ENCODE measurements around the gene DPPA3.
"Not testable (repeated sequence)": the region's sequence is repeated elsewhere in the genome, so short reads cannot be mapped to it uniquely, and the experiment has no call there.

DPPA3 gene

DNA sequence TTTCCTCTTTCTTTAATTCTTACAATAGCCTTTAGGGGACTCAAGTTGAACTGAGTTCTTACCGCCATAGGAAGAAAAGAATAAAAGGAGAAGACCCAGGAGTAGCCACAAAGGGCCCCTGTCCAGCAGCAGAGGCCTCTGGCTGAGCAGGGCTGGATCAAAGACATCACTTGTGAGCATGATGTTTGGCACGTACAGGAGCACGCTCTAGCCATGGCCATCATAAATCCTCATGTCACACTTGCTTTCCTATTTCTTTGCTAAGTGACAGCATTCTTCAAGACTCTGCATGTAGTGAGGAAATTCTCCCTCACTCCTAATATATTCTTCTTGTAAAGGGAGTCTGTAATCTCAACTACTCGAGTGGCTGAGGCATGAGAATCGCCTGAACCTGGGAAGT, 20.3 kb downstream of the DPPA3 start:
- no peak for DNase-seq (ENCODE audit: low read depth)
- Histone ChIP-seq H3K9ac (ENCODE audit: low read length) (no peak overlapping the region), H3K27me3 (replicated peaks; ENCODE audit: control insufficient read depth, insufficient read depth, low read length) (peaks cover 6% of the 10 kb centered on the region), H3K36me3 (ENCODE audit: control insufficient read depth, insufficient read depth, low read length, severe bottlenecking) (no peaks in the 10 kb centered on the region), H3K4me3 (ENCODE audit: low read length) (no peak overlapping the region), H3K9me3 (ENCODE audit: control insufficient read depth, low read length) (no peaks in the 10 kb centered on the region), H3K4me1 (ENCODE audit: control insufficient read depth, insufficient read depth, low read length) (no peaks in the 10 kb centered on the region)

DNA sequence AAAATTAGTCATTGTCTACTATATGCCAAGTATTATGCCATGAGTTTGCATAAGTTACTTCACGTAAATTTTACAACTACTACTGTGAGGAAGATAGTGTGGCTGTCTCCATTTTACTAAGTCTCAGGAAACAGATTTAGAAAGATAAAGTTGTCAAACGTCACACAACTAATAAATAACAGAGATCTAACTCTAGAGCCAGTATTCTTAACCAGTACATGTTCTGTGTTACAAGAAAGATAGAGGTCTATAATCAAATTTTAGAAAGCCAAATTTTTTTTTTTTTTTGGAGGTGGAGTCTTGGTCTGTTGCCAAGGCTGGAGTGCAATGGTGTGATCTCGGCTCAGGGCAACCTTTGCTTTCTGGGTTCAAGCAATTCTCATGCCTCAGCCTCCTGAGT, 21.8 kb downstream of the DPPA3 start:
- H3K36me3 ChIP-seq (ENCODE audit: control insufficient read depth, insufficient read depth, low read length, severe bottlenecking) = no peaks in the 10 kb centered on the region
- no peaks in the 10 kb centered on the region for H3K4me1 ChIP-seq (ENCODE audit: control insufficient read depth, insufficient read depth, low read length)
- H3K9me3 ChIP-seq (ENCODE audit: control insufficient read depth, low read length) = no peaks in the 10 kb centered on the region
- no peak for DNase-seq (ENCODE audit: low read depth)
- no peak overlapping the region for H3K9ac ChIP-seq (ENCODE audit: low read length)
- H3K4me3 ChIP-seq (ENCODE audit: low read length) = no peak overlapping the region
- peaks cover 6% of the 10 kb centered on the region for H3K27me3 ChIP-seq (replicated peaks; ENCODE audit: control insufficient read depth, insufficient read depth, low read length)

DNA sequence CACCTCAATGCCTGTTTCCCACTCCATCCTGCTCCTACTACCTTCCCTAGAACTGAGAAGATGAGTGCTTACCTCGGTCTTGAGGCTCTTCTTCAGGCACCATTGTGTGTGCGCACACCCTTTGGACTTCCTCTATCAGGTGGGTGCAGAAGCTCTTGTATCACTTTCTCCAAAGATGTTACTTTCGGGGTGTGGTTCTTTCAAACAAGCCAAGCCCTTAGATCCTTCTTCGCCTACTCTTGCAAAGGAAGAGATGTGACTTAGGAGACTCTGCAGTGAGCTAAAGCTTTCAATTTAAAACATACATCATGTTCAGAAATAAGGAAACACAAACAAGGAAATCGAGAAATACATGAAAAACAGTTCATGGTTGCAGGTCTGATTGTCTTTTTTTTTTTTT, 36.0 kb downstream of the DPPA3 start, which contains the start of gene CLEC4C:
TSS of gene CLEC4C (minus strand) at position 130 of the 400 bp plus-strand sequence. CDS start at position 103, 27 bp downstream.
- no peaks in the 10 kb centered on the region for H3K4me1 ChIP-seq (ENCODE audit: control insufficient read depth, insufficient read depth, low read length)
- peaks cover 4% of the 10 kb centered on the region for H3K27me3 ChIP-seq (replicated peaks; ENCODE audit: control insufficient read depth, insufficient read depth, low read length)
- H3K36me3 ChIP-seq (ENCODE audit: control insufficient read depth, insufficient read depth, low read length, severe bottlenecking) = no peaks in the 10 kb centered on the region
- DNase-seq (ENCODE audit: low read depth) = no peak
- H3K9ac ChIP-seq (ENCODE audit: low read length) = no peak within 1 kb of the TSS
- no peak within 1 kb of the TSS for H3K4me3 ChIP-seq (ENCODE audit: low read length)
- H3K9me3 ChIP-seq (ENCODE audit: control insufficient read depth, low read length) = no peaks in the 10 kb centered on the region

DNA sequence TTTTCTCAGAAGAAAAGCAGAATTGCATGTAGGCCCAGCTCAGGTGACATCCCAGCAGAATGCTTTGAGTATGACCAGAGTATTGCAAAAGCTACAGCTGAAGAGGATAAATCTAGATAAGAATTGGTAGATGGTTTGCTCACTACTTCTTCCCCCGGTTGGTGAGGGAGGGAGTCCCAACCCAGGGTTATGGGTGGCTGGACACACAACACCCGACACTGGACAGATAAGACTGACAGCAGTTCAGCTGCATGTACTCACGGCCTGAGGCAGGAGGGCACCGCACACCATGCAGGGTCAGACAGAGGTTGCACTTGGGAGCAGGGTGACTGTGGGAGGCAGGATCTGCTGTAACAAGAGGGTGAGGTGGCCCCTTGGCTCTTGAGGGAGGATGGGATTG, 37.6 kb downstream of the DPPA3 start:
- Histone ChIP-seq H3K27me3 (replicated peaks; ENCODE audit: control insufficient read depth, insufficient read depth, low read length) (peaks cover 4% of the 10 kb centered on the region), H3K9me3 (ENCODE audit: control insufficient read depth, low read length) (no peaks in the 10 kb centered on the region), H3K4me1 (ENCODE audit: control insufficient read depth, insufficient read depth, low read length) (no peaks in the 10 kb centered on the region), H3K36me3 (ENCODE audit: control insufficient read depth, insufficient read depth, low read length, severe bottlenecking) (no peaks in the 10 kb centered on the region), H3K9ac (ENCODE audit: low read length) (no peak overlapping the region), H3K4me3 (ENCODE audit: low read length) (no peak overlapping the region)
- DNase-seq (ENCODE audit: low read depth) = no peak

GRCh38 chr12:7749442-7749841, 38.2 kb downstream of the DPPA3 start:
- peaks cover 4% of the 10 kb centered on the region for H3K27me3 ChIP-seq (replicated peaks; ENCODE audit: control insufficient read depth, insufficient read depth, low read length)
- H3K9ac ChIP-seq (ENCODE audit: low read length) = no peak overlapping the region
- H3K4me1 ChIP-seq (ENCODE audit: control insufficient read depth, insufficient read depth, low read length) = no peaks in the 10 kb centered on the region
- no peak for DNase-seq (ENCODE audit: low read depth)
- no peaks in the 10 kb centered on the region for H3K36me3 ChIP-seq (ENCODE audit: control insufficient read depth, insufficient read depth, low read length, severe bottlenecking)
- no peak overlapping the region for H3K4me3 ChIP-seq (ENCODE audit: low read length)
- no peaks in the 10 kb centered on the region for H3K9me3 ChIP-seq (ENCODE audit: control insufficient read depth, low read length)

DNA sequence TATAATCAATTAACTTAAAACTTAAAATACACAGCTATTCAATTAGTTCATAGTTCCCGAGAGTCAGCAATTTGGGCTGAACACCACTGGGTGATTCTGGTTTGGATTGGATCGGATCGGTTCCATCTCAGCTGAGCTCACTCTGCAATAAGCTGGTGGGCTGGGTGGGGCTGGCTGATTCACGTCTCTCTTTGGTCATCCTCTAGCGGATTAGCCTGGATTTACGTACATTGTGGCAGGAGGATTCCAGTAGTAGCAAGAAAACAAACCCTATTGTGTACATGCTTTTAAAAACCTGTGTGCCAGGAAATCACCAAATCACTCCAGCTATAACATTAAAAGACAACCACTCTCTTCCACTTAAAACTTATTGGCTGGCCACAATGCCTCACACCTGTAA, 39.1 kb downstream of the DPPA3 start:
- Histone ChIP-seq H3K4me3 (ENCODE audit: low read length) (no peak overlapping the region), H3K36me3 (ENCODE audit: control insufficient read depth, insufficient read depth, low read length, severe bottlenecking) (no peaks in the 10 kb centered on the region), H3K4me1 (ENCODE audit: control insufficient read depth, insufficient read depth, low read length) (no peaks in the 10 kb centered on the region), H3K27me3 (replicated peaks; ENCODE audit: control insufficient read depth, insufficient read depth, low read length) (peaks cover 4% of the 10 kb centered on the region), H3K9me3 (ENCODE audit: control insufficient read depth, low read length) (no peaks in the 10 kb centered on the region), H3K9ac (ENCODE audit: low read length) (no peak overlapping the region)
- no peak for DNase-seq (ENCODE audit: low read depth)

- Histone ChIP-seq H3K9ac (ENCODE audit: low read length) (no peak overlapping the region), H3K4me3 (ENCODE audit: low read length) (no peak overlapping the region), H3K36me3 (ENCODE audit: control insufficient read depth, insufficient read depth, low read length, severe bottlenecking) (no peaks in the 10 kb centered on the region), H3K4me1 (ENCODE audit: control insufficient read depth, insufficient read depth, low read length) (no peaks in the 10 kb centered on the region), H3K27me3 (replicated peaks; ENCODE audit: control insufficient read depth, insufficient read depth, low read length) (peaks cover 4% of the 10 kb centered on the region), H3K9me3 (ENCODE audit: control insufficient read depth, low read length) (no peaks in the 10 kb centered on the region)
- no peak for DNase-seq (ENCODE audit: low read depth)
Measured at GRCh38 chr12:7751394-7751793, 40.2 kb downstream of the DPPA3 start.

GRCh38 chr12:7751941-7752922, 41.0 kb downstream of the DPPA3 start:
- not testable (repeated sequence) for H3K4me3 ChIP-seq (ENCODE audit: low read length); H3K27me3 ChIP-seq (replicated peaks; ENCODE audit: control insufficient read depth, insufficient read depth, low read length); H3K9ac ChIP-seq (ENCODE audit: low read length); H3K36me3 ChIP-seq (ENCODE audit: control insufficient read depth, insufficient read depth, low read length, severe bottlenecking); DNase-seq (ENCODE audit: low read depth); H3K9me3 ChIP-seq (ENCODE audit: control insufficient read depth, low read length); H3K4me1 ChIP-seq (ENCODE audit: control insufficient read depth, insufficient read depth, low read length)

- not testable (repeated sequence) for DNase-seq (ENCODE audit: low read depth)
Measured at GRCh38 chr12:7755668-7756067, 44.4 kb downstream of the DPPA3 start.

GRCh38 chr12:7756993-7757392, 45.8 kb downstream of the DPPA3 start:
- H3K27me3 ChIP-seq (replicated peaks; ENCODE audit: control insufficient read depth, insufficient read depth, low read length) = no peaks in the 10 kb centered on the region
- no peak overlapping the region for H3K4me3 ChIP-seq (ENCODE audit: low read length)
- no peak for DNase-seq (ENCODE audit: low read depth)
- no peaks in the 10 kb centered on the region for H3K9me3 ChIP-seq (ENCODE audit: control insufficient read depth, low read length)
- no peaks in the 10 kb centered on the region for H3K36me3 ChIP-seq (ENCODE audit: control insufficient read depth, insufficient read depth, low read length, severe bottlenecking)
- H3K4me1 ChIP-seq (ENCODE audit: control insufficient read depth, insufficient read depth, low read length) = peaks cover 5% of the 10 kb centered on the region
- no peak overlapping the region for H3K9ac ChIP-seq (ENCODE audit: low read length)

More at GRCh38 chr12:7755668-7756067, 44.4 kb downstream of the DPPA3 start:
- H3K36me3 ChIP-seq (ENCODE audit: control insufficient read depth, insufficient read depth, low read length, severe bottlenecking); H3K9me3 ChIP-seq (ENCODE audit: control insufficient read depth, low read length); H3K4me1 ChIP-seq (ENCODE audit: control insufficient read depth, insufficient read depth, low read length); H3K9ac ChIP-seq (ENCODE audit: low read length); H3K4me3 ChIP-seq (ENCODE audit: low read length); H3K27me3 ChIP-seq (replicated peaks; ENCODE audit: control insufficient read depth, insufficient read depth, low read length): not testable (repeated sequence)

GRCh38 chr12:7758766-7759140, 47.5 kb downstream of the DPPA3 start:
- Histone ChIP-seq H3K27me3 (replicated peaks; ENCODE audit: control insufficient read depth, insufficient read depth, low read length) (no peaks in the 10 kb centered on the region), H3K4me3 (ENCODE audit: low read length) (peak overlapping the region; percentile 41), H3K9ac (ENCODE audit: low read length) (no peak overlapping the region), H3K9me3 (ENCODE audit: control insufficient read depth, low read length) (no peaks in the 10 kb centered on the region), H3K4me1 (ENCODE audit: control insufficient read depth, insufficient read depth, low read length) (peaks cover 5% of the 10 kb centered on the region), H3K36me3 (ENCODE audit: control insufficient read depth, insufficient read depth, low read length, severe bottlenecking) (no peaks in the 10 kb centered on the region)
- DNase-seq (ENCODE audit: low read depth) = no peak
